ENCODE results near the gene GCNT2.
A peak's percentile ranks its signal among the peaks of the same experiment; 100 is the strongest.

Gene GCNT2

DNA sequence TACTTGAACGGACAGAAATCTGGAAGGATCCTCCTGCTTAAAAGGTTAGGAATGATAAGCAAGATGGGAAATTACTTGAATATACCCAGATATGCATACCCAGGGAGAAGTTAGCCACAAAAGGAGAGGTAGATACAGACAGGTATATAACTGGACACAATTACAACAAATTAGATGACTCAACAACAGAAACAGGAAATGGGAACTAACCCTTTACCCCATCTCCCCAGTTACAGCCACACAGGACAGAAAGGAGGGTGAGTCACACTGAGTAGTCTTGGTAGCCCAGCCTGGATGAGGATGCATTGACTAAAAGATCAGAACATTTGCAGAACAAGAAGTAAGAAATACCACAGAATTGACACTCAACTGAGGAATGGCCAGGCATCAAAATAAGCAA is 112.1 kb downstream of the GCNT2 start:
- TF ChIP-seq, protein P1, sequence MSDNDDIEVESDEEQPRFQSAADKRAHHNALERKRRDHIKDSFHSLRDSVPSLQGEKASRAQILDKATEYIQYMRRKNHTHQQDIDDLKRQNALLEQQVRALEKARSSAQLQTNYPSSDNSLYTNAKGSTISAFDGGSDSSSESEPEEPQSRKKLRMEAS (IDR thresholded peaks at IDR 0.05; ENCODE audit: low read depth, low read length), result 0 out of 2 replicates have a peak, but pooled peaks have one; percentile 41
- TF ChIP-seq MYC (IDR thresholded peaks at IDR 0.05; ENCODE audit: low read depth, low read length), result no peak; the same call in 1 of the 2 replicates
- no peak for TF ChIP-seq CTCF (IDR thresholded peaks at IDR 0.05; ENCODE audit: low read depth, low read length)
- no peak for TF ChIP-seq POLR2A (IDR thresholded peaks at IDR 0.05; ENCODE audit: extremely low read depth, insufficient read length)
- DNase-seq (ENCODE audit: low read depth), result peak; percentile 98

DNA sequence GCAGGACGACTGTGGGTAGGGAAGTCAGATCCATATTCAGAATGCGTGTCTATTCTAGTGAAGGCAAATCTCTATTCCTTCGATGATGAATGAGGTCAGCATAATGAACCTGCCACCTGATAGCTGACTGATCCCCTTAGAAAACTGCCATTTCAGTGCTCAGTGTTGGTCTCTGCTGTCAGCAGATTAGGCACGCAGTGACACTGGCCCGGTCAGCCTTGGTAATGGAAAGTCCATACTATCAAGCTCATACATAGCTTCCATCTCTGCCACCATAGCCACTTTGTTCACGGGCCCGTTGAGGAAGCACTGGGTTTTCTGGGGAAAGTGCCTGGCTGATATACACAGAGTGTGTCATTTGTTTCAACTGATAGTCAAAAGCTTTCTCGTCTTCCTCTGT is 119.3 kb downstream of the GCNT2 start:
- no peak for DNase-seq (ENCODE audit: low read depth)

More for the DNA sequence above, 112.1 kb downstream of the GCNT2 start:
- H3K4me3 ChIP-seq (ENCODE audit: low read depth, low read length), result no peak overlapping the region

GRCh38 chr6:10641528-10641927 is 120.4 kb downstream of the GCNT2 start:
- H3K4me3 ChIP-seq (ENCODE audit: low read depth, low read length), result no peak overlapping the region
- no peak for DNase-seq (ENCODE audit: low read depth)
- TF ChIP-seq CTCF (IDR thresholded peaks at IDR 0.05; ENCODE audit: low read depth, low read length) (no peak), MYC (IDR thresholded peaks at IDR 0.05; ENCODE audit: low read depth, low read length) (no peak)
- TF ChIP-seq, protein P1 (IDR thresholded peaks at IDR 0.05; ENCODE audit: low read depth, low read length), result no peak

More for the DNA sequence above, 119.3 kb downstream of the GCNT2 start:
- no peak for TF ChIP-seq CTCF (IDR thresholded peaks at IDR 0.05; ENCODE audit: low read depth, low read length)
- TF ChIP-seq POLR2A (IDR thresholded peaks at IDR 0.05; ENCODE audit: extremely low read depth, insufficient read length), result no peak
- TF ChIP-seq, protein P1 (IDR thresholded peaks at IDR 0.05; ENCODE audit: low read depth, low read length), result no peak
- no peak for TF ChIP-seq MYC (IDR thresholded peaks at IDR 0.05; ENCODE audit: low read depth, low read length)
- no peak overlapping the region for H3K4me3 ChIP-seq (ENCODE audit: low read depth, low read length)

- H3K4me3 ChIP-seq (ENCODE audit: low read depth, low read length), result peak overlapping the region; percentile 44
- peak; percentile 91 for DNase-seq (ENCODE audit: low read depth)
- TF ChIP-seq CTCF (IDR thresholded peaks at IDR 0.05; ENCODE audit: low read depth, low read length) (no peak), MYC (IDR thresholded peaks at IDR 0.05; ENCODE audit: low read depth, low read length) (peak; percentile 51; the same call in 1 of the 2 replicates), POLR2A (IDR thresholded peaks at IDR 0.05; ENCODE audit: extremely low read depth, insufficient read length) (no peak)
- TF ChIP-seq, protein P1 (IDR thresholded peaks at IDR 0.05; ENCODE audit: low read depth, low read length), result no peak; the same call in 1 of the 2 replicates
These were observed 122.1 kb downstream of the GCNT2 start for GRCh38 chr6:10643201-10643651.

GRCh38 chr6:10644225-10644624 is 123.1 kb downstream of the GCNT2 start:
- H3K4me3 ChIP-seq (ENCODE audit: low read depth, low read length), result no peak overlapping the region
- DNase-seq (ENCODE audit: low read depth), result no peak
- no peak for TF ChIP-seq POLR2A (IDR thresholded peaks at IDR 0.05; ENCODE audit: extremely low read depth, insufficient read length)
- TF ChIP-seq MYC (IDR thresholded peaks at IDR 0.05; ENCODE audit: low read depth, low read length), result no peak

GRCh38 chr6:10655508-10656055 is 134.4 kb downstream of the GCNT2 start:
- TF ChIP-seq POLR2A (IDR thresholded peaks at IDR 0.05; ENCODE audit: extremely low read depth, insufficient read length) (no peak), MYC (IDR thresholded peaks at IDR 0.05; ENCODE audit: low read depth, low read length) (no peak), CTCF (IDR thresholded peaks at IDR 0.05; ENCODE audit: low read depth, low read length) (no peak)
- TF ChIP-seq, protein P1 (IDR thresholded peaks at IDR 0.05; ENCODE audit: low read depth, low read length), result no peak
- peak; percentile 24 for DNase-seq (ENCODE audit: low read depth)
- H3K4me3 ChIP-seq (ENCODE audit: low read depth, low read length), result no peak overlapping the region
